ENCODE measurements around the gene PCDHGA6. TPM values are rescaled to one million over a fixed set of nuclear protein-coding genes. Genes with fewer than 3 reads are reported as not detected.

PCDHGA6 gene
- total RNA-seq (2014; rRNA removed): 1.3 and 1.6 TPM in 2 replicates
- Bru-seq, nascent RNA: percentile 64 among the genes with signal in this experiment
- BruChase-seq, experiment 1, labeled RNA remaining after a 6-hour chase: percentile 72 among the genes with signal in this experiment
- percentile 86 among the genes with signal in this experiment for BruChase-seq, experiment 2, labeled RNA remaining after a 2-hour chase
- long read RNA-seq, full-length matches to known transcripts: 7 of 8 reads
- long read RNA-seq, partial matches to known transcripts: 0 of 8 reads
- long read RNA-seq, other reads (novel, unspliced or antisense): 1 of 8 reads

DNA sequence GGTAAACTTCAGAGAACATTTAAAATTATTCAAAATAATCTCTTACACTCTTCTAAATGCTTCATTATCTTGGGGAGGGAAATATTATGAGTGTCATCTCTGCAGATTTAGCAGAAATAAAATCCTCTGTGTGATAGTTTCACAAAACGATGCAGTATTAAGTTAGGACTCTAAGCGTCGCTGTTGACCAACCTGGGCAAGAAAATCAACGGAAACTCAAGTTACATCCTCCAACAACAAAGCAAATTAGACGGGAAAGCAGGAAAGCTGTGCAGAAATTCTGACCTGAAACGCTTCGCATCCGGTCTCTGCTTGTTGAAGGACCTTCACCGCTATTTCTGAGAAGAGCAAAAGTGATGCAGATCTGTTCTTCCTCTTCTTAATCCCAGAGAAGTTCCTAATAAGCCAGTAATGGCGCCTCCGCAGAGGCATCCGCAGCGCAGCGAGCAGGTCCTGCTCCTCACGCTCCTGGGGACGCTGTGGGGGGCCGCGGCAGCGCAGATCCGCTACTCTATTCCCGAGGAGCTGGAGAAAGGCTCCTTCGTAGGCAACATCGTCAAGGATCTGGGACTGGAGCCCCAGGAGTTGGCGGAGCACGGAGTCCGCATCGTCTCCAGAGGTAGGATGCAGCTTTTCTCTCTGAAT lies at the start of gene PCDHGA6:
PCDHGA6 (plus strand) TSS at position 219 of the 645 bp plus-strand sequence; CDS start at position 412, 193 bp downstream.
- no peak within 1 kb of the TSS for H3K4me2 ChIP-seq (ENCODE audit: low read length)
- no peaks in the 10 kb centered on the region for H3K36me3 ChIP-seq (ENCODE audit: low read depth, low read length)
- H3K9ac ChIP-seq (ENCODE audit: low read length): no peak within 1 kb of the TSS
- no peaks in the 10 kb centered on the region for H3K9me2 ChIP-seq (replicated peaks; ENCODE audit: low read length)
- no peaks in the 10 kb centered on the region for H3K79me2 ChIP-seq (ENCODE audit: low read length)
- no peak within 1 kb of the TSS for H3K4me3 ChIP-seq (ENCODE audit: low read length)
- intact Hi-C loops (cut with micrococcal nuclease): no loop called here
- H3K4me1 ChIP-seq (ENCODE audit: insufficient read depth, low read length): no peaks in the 10 kb centered on the region
- H3K27me3 ChIP-seq (ENCODE audit: low read length): no peaks in the 10 kb centered on the region
- POLR2A ChIA-PET (ENCODE audit: unreplicated experiment): no interaction called here
- no peak within 1 kb of the TSS for H3K27ac ChIP-seq (ENCODE audit: low read length)
- H3K9me3 ChIP-seq (ENCODE audit: low read length): no peaks in the 10 kb centered on the region
- no peaks in the 10 kb centered on the region for H3F3A ChIP-seq (ENCODE audit: low read length, unreplicated experiment)
- no peak within 1 kb of the TSS for H2AFZ ChIP-seq (ENCODE audit: low read length)
- ATAC-seq (no peak), DNase-seq (no peak)
- no peaks in the 10 kb centered on the region for H4K20me1 ChIP-seq (ENCODE audit: low read length)
- CTCF ChIA-PET: no interaction called here
- BruUV-seq (replicated peaks): no TSS peak
- TF ChIP-seq, protein P1, sequence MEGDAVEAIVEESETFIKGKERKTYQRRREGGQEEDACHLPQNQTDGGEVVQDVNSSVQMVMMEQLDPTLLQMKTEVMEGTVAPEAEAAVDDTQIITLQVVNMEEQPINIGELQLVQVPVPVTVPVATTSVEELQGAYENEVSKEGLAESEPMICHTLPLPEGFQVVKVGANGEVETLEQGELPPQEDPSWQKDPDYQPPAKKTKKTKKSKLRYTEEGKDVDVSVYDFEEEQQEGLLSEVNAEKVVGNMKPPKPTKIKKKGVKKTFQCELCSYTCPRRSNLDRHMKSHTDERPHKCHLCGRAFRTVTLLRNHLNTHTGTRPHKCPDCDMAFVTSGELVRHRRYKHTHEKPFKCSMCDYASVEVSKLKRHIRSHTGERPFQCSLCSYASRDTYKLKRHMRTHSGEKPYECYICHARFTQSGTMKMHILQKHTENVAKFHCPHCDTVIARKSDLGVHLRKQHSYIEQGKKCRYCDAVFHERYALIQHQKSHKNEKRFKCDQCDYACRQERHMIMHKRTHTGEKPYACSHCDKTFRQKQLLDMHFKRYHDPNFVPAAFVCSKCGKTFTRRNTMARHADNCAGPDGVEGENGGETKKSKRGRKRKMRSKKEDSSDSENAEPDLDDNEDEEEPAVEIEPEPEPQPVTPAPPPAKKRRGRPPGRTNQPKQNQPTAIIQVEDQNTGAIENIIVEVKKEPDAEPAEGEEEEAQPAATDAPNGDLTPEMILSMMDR (conservative IDR thresholded peaks at IDR 0.05; ENCODE audit: low read depth, low read length): no peak
- no peak for TF ChIP-seq EZH2 (IDR thresholded peaks at IDR 0.05; ENCODE audit: low read length, unreplicated experiment)
- TF ChIP-seq EZH2phosphoT487 (IDR thresholded peaks at IDR 0.05; ENCODE audit: borderline replicate concordance, low read length): no peak

GRCh38 chr5:141326088-141326854 lies 47.4 kb upstream of the PCDHGA6 start:
- H3K9ac ChIP-seq (ENCODE audit: low read length): no peak overlapping the region
- H3K27ac ChIP-seq (ENCODE audit: low read length): no peak overlapping the region
- H3K79me2 ChIP-seq (ENCODE audit: low read length): no peaks in the 10 kb centered on the region
- H3K4me3 ChIP-seq (ENCODE audit: low read length): no peak overlapping the region
- no peak overlapping the region for H3K4me2 ChIP-seq (ENCODE audit: low read length)
- H2AFZ ChIP-seq (ENCODE audit: low read length): peak overlapping the region; percentile 30; the same call in 1 of the 2 replicates
- ChIA-PET CTCF (no interaction called here), POLR2A (ENCODE audit: unreplicated experiment) (no interaction called here)
- ATAC-seq (no peak), DNase-seq (peak; percentile 4)
- intact Hi-C loops (cut with micrococcal nuclease): no loop called here
- no peaks in the 10 kb centered on the region; the same call in 1 of the 2 replicates for H3K36me3 ChIP-seq (ENCODE audit: low read depth, low read length)
- no TSS peak for BruUV-seq (replicated peaks)
- no peaks in the 10 kb centered on the region for H3K27me3 ChIP-seq (ENCODE audit: low read length)
- 0 out of 2 replicates have a peak, but pooled peaks cover 10% of the 10 kb centered on the region for H3K9me3 ChIP-seq (ENCODE audit: low read length)
- TF ChIP-seq, protein P1 (conservative IDR thresholded peaks at IDR 0.05; ENCODE audit: low read depth, low read length): 0 out of 2 replicates have a peak, but pooled peaks have one; percentile 11
- TF ChIP-seq EZH2phosphoT487 (IDR thresholded peaks at IDR 0.05; ENCODE audit: borderline replicate concordance, low read length): no peak
- TF ChIP-seq EZH2 (IDR thresholded peaks at IDR 0.05; ENCODE audit: low read length, unreplicated experiment): no peak
- H3F3A ChIP-seq (ENCODE audit: low read length, unreplicated experiment): no peaks in the 10 kb centered on the region
- H3K9me2 ChIP-seq (replicated peaks; ENCODE audit: low read length): no peaks in the 10 kb centered on the region
- H3K4me1 ChIP-seq (ENCODE audit: insufficient read depth, low read length): no peaks in the 10 kb centered on the region
- no peaks in the 10 kb centered on the region for H4K20me1 ChIP-seq (ENCODE audit: low read length)

All from PC-3 (cell line).